Adrenal gland (tissue), 5 donors: ENCODE results near the gene LTA.

Experiments
- POLR2A ChIP-seq, 2 donors: fragments of 450-650 bp; IDR thresholded peaks; one replicate each; pipeline ENCODE4 v1.6.1; 2017; ENCODE audit warnings: antibody characterized with exemption in 2 of 2, mild to moderate bottlenecking in 2 of 2, moderate library complexity in 1 of 2
- TF ChIP-seq, protein P1 (sequence below), 6 experiments: fragments of 450-650 bp in 4 of 6; fragments of 200-600 bp in 2 of 6; sonication (generic) in 1 of 6; IDR thresholded peaks; 1 replicate in 5 of 6; 2 replicates in 1 of 6; pipeline versions ENCODE4 v1.5.1 to v1.8.0; 2016 to 2021; ENCODE audit warnings: antibody characterized with exemption in 6 of 6, mild to moderate bottlenecking in 2 of 6, moderate library complexity in 1 of 6
- donor health status: DM: no; HTN: no; CAD: no.

DNA sequence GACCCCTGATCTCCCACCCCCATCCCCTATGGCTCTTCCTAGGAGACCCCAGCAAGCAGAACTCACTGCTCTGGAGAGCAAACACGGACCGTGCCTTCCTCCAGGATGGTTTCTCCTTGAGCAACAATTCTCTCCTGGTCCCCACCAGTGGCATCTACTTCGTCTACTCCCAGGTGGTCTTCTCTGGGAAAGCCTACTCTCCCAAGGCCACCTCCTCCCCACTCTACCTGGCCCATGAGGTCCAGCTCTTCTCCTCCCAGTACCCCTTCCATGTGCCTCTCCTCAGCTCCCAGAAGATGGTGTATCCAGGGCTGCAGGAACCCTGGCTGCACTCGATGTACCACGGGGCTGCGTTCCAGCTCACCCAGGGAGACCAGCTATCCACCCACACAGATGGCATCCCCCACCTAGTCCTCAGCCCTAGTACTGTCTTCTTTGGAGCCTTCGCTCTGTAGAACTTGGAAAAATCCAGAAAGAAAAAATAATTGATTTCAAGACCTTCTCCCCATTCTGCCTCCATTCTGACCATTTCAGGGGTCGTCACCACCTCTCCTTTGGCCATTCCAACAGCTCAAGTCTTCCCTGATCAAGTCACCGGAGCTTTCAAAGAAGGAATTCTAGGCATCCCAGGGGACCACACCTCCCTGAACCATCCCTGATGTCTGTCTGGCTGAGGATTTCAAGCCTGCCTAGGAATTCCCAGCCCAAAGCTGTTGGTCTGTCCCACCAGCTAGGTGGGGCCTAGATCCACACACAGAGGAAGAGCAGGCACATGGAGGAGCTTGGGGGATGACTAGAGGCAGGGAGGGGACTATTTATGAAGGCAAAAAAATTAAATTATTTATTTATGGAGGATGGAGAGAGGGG lies 1.4 kb downstream of the LTA start:
- no peak for TF ChIP-seq POLR2A (IDR thresholded peaks at IDR 0.05)
- TF ChIP-seq, protein P1, sequence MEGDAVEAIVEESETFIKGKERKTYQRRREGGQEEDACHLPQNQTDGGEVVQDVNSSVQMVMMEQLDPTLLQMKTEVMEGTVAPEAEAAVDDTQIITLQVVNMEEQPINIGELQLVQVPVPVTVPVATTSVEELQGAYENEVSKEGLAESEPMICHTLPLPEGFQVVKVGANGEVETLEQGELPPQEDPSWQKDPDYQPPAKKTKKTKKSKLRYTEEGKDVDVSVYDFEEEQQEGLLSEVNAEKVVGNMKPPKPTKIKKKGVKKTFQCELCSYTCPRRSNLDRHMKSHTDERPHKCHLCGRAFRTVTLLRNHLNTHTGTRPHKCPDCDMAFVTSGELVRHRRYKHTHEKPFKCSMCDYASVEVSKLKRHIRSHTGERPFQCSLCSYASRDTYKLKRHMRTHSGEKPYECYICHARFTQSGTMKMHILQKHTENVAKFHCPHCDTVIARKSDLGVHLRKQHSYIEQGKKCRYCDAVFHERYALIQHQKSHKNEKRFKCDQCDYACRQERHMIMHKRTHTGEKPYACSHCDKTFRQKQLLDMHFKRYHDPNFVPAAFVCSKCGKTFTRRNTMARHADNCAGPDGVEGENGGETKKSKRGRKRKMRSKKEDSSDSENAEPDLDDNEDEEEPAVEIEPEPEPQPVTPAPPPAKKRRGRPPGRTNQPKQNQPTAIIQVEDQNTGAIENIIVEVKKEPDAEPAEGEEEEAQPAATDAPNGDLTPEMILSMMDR (IDR thresholded peaks at IDR 0.05): no peak
